ENCODE data around the gene INSC. TPM values are rescaled to one million over a fixed set of nuclear protein-coding genes. Genes with fewer than 3 reads are reported as not detected.

The INSC gene
- total RNA-seq, 6 donors from 2014 or later = 0.14 to 1.7 (median 1.0) TPM; not detected in 3

- H3K9me3 ChIP-seq = no peaks in the 10 kb centered on the region
- H3K4me1 ChIP-seq = peaks cover 0 to 5% (median 2%) of the 10 kb centered on the region in 4 donors
- 57 to 88% methylated on average over 2 of the region's 2 CpGs for WGBS, 2 donors
- no peak overlapping the region for H3K27ac ChIP-seq
- DNase-seq (no peak), ATAC-seq (ENCODE audit: low FRiP score in 2 of 2) (no peak)
- TF ChIP-seq EP300 (IDR thresholded peaks at IDR 0.05) = no peak
- TF ChIP-seq, protein P1, sequence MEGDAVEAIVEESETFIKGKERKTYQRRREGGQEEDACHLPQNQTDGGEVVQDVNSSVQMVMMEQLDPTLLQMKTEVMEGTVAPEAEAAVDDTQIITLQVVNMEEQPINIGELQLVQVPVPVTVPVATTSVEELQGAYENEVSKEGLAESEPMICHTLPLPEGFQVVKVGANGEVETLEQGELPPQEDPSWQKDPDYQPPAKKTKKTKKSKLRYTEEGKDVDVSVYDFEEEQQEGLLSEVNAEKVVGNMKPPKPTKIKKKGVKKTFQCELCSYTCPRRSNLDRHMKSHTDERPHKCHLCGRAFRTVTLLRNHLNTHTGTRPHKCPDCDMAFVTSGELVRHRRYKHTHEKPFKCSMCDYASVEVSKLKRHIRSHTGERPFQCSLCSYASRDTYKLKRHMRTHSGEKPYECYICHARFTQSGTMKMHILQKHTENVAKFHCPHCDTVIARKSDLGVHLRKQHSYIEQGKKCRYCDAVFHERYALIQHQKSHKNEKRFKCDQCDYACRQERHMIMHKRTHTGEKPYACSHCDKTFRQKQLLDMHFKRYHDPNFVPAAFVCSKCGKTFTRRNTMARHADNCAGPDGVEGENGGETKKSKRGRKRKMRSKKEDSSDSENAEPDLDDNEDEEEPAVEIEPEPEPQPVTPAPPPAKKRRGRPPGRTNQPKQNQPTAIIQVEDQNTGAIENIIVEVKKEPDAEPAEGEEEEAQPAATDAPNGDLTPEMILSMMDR (IDR thresholded peaks at IDR 0.05) = no peak
- TF ChIP-seq POLR2AphosphoS5 (IDR thresholded peaks at IDR 0.05) = no peak
- no peak for TF ChIP-seq POLR2A (IDR thresholded peaks at IDR 0.05)
- H3K4me3 ChIP-seq = no peak overlapping the region
- H3K27me3 ChIP-seq = peaks cover 0 to 3% (median 1%) of the 10 kb centered on the region in 4 donors
- no peaks in the 10 kb centered on the region for H3K36me3 ChIP-seq
Measured at GRCh38 chr11:15109602-15110001, 5.1 kb upstream of the INSC start.

DNA sequence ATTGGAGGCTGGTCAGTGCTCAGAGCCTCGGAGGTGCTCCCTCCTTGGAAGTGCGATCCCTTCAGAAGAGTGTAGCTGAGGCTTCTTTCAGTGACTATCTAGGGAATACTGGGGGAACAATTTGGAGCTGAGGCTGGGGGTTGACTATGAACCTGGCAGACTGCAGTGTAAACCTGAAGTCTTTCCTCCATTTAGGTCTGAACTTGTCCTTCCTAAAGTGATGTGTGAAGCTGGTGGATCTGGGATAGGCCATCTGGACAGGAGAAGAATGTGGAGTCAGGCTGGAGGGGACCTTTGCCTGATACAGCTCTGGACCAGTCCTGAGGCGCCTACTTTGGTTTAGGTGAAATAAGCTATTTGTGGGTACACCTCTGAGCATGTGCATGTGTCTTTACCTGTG is 3.5 kb upstream of the INSC start:
- 92 to 93% methylated on average over 3 of the region's 3 CpGs for WGBS, 2 donors
- no peak for TF ChIP-seq POLR2A (IDR thresholded peaks at IDR 0.05)
- TF ChIP-seq, protein P1 (IDR thresholded peaks at IDR 0.05) = no peak
- no peak for TF ChIP-seq POLR2AphosphoS5 (IDR thresholded peaks at IDR 0.05)
- no peak for TF ChIP-seq EP300 (IDR thresholded peaks at IDR 0.05)
- H3K27me3 ChIP-seq = peaks cover 0 to 9% (median 3%) of the 10 kb centered on the region in 4 donors
- H3K4me1 ChIP-seq = peaks cover 0 to 12% (median 5%) of the 10 kb centered on the region in 4 donors
- no peaks in the 10 kb centered on the region for H3K9me3 ChIP-seq
- H3K4me3 ChIP-seq = no peak overlapping the region
- ATAC-seq (ENCODE audit: low FRiP score in 2 of 2) = no peak
- no peaks in the 10 kb centered on the region for H3K36me3 ChIP-seq
- H3K27ac ChIP-seq = no peak overlapping the region
- no peak for DNase-seq

GRCh38 chr11:15112131-15112541 is 2.6 kb upstream of the INSC start:
- Histone ChIP-seq H3K36me3 (no peaks in the 10 kb centered on the region), H3K4me1 (peaks cover 0 to 12% (median 5%) of the 10 kb centered on the region in 4 donors), H3K27ac (no peak overlapping the region), H3K9me3 (no peaks in the 10 kb centered on the region), H3K27me3 (peaks cover 0 to 9% (median 3%) of the 10 kb centered on the region in 4 donors), H3K4me3 (no peak overlapping the region)
- 83% methylated on average over 8 of the region's 8 CpGs for WGBS, 2 donors
- DNase-seq (peak in 1 of 2 donors; percentile 17), ATAC-seq (ENCODE audit: low FRiP score in 2 of 2) (no peak)
- TF ChIP-seq POLR2AphosphoS5 (IDR thresholded peaks at IDR 0.05) = no peak
- no peak for TF ChIP-seq EP300 (IDR thresholded peaks at IDR 0.05)
- TF ChIP-seq POLR2A (IDR thresholded peaks at IDR 0.05) = no peak
- TF ChIP-seq, protein P1 (IDR thresholded peaks at IDR 0.05) = no peak

- Histone ChIP-seq H3K36me3 (no peaks in the 10 kb centered on the region), H3K4me1 (peaks cover 0 to 12% (median 5%) of the 10 kb centered on the region in 4 donors), H3K27ac (no peak overlapping the region), H3K4me3 (no peak overlapping the region), H3K9me3 (no peaks in the 10 kb centered on the region), H3K27me3 (peaks cover 0 to 9% (median 3%) of the 10 kb centered on the region in 4 donors)
- DNase-seq = no peak
- ATAC-seq (ENCODE audit: low FRiP score in 2 of 2) = no peak
- TF ChIP-seq EP300 (IDR thresholded peaks at IDR 0.05) (no peak), POLR2AphosphoS5 (IDR thresholded peaks at IDR 0.05) (no peak), POLR2A (IDR thresholded peaks at IDR 0.05) (no peak)
- TF ChIP-seq, protein P1 (IDR thresholded peaks at IDR 0.05) = no peak
- 50 to 80% methylated on average over 5 of the region's 5 CpGs for WGBS, 2 donors
Measured at GRCh38 chr11:15113381-15113780, 1.3 kb upstream of the INSC start.

DNA sequence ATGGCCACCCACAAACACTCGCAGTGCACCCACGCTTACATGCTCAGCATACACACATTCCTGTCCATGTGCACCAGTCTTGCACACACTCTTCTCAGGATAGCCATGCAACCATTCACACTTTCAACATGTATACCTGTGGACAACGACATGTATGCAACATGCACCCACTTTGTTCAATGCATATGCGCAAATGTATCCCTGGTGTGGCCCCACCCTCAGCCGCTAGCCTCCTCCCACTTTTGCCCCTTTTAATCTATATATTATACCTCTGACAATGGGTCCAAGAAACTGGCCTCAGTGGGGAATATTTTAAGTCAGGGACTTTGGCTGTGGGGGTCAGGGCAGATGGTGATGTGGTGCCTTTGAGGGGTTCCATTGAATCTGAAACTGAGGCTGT is 963 bp downstream of the INSC start:
- TF ChIP-seq POLR2AphosphoS5 (IDR thresholded peaks at IDR 0.05) (no peak), EP300 (IDR thresholded peaks at IDR 0.05) (no peak), POLR2A (IDR thresholded peaks at IDR 0.05) (no peak)
- TF ChIP-seq, protein P1 (IDR thresholded peaks at IDR 0.05) = no peak
- H3K36me3 ChIP-seq = no peaks in the 10 kb centered on the region
- no peak for DNase-seq
- WGBS, 2 donors = 93 to 94% methylated on average over 5 of the region's 5 CpGs
- H3K27me3 ChIP-seq = peaks cover 0 to 9% (median 3%) of the 10 kb centered on the region in 4 donors
- H3K4me3 ChIP-seq = no peak overlapping the region
- H3K4me1 ChIP-seq = peaks cover 0 to 12% (median 5%) of the 10 kb centered on the region in 4 donors
- H3K27ac ChIP-seq = no peak overlapping the region
- no peaks in the 10 kb centered on the region for H3K9me3 ChIP-seq
- no peak for ATAC-seq (ENCODE audit: low FRiP score in 2 of 2)
